HL-60 (cell line): ENCODE results near the gene TTYH3.

Source experiments
- DNase-seq, 2 experiments: peaks; one replicate each; pipeline ENCODE4 v3.0.0-alpha.2; 2010 to 2020; ENCODE audit warnings: low read depth in 1 of 2, low spot score in 1 of 2
- H3K27ac ChIP-seq: fragments of 250-450 bp; sonication (Bioruptor Pico); replicated peaks from 2 replicates; pipeline ENCODE4 v1.5.1; 2020; ENCODE audit warnings: mild to moderate bottlenecking, moderate library complexity
- H3K27me3 ChIP-seq: fragments of 250-450 bp; sonication (Bioruptor Pico); 2 replicates; pipeline ENCODE4 v1.5.1; 2021; ENCODE audit warnings: mild to moderate bottlenecking, moderate library complexity; ENCODE audit not compliant: insufficient read depth, poor library complexity, severe bottlenecking
- H3K4me3 ChIP-seq: replicated peaks from 2 replicates; pipeline ENCODE4 v1.5.1; 2011; ENCODE audit warnings: mild to moderate bottlenecking, control low read depth, low read length; ENCODE audit not compliant: insufficient read depth
- GABPA ChIP-seq: IDR thresholded peaks from 2 replicates; pipeline ENCODE4 v1.6.1; 2012; ENCODE audit warnings: low read depth
- POLR2AphosphoS5 ChIP-seq: IDR thresholded peaks from 2 replicates; pipeline ENCODE4 v1.6.1; 2012; ENCODE audit warnings: low read depth
- SPI1 ChIP-seq: IDR thresholded peaks from 2 replicates; pipeline ENCODE4 v1.6.1; 2012; ENCODE audit warnings: low read depth, mild to moderate bottlenecking, borderline replicate concordance
- TF ChIP-seq, protein P1 (sequence below): IDR thresholded peaks from 2 replicates; pipeline ENCODE4 v1.6.1; 2012; ENCODE audit warnings: low read depth; ENCODE audit not compliant: insufficient replicate concordance
- TF ChIP-seq, protein P2 (sequence below): IDR thresholded peaks from one replicate; pipeline ENCODE4 v1.5.1; 2011; ENCODE audit warnings: low read length, control low read depth, inconsistent platforms; ENCODE audit not compliant: insufficient read depth

The TTYH3 gene

DNA sequence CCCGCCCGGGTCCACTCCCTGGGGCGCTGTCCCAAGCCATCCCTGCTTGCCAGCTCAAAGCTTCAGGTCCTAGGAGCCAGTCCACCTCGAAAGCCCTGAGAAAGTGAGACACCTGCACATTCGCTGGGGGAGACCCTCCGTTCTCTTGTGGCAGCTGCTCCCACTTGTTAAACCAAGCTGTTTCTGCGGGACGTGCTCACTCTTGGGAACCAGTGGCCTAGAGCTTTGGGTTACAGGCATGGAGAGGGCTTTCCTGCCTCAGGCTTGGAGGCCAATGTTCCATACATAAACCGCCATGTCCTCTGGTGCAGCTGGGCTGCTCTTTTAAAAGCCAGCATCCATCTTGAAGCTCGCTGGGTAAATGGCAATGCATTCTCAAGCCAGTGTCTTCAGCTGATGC lies 19.9 kb upstream of the TTYH3 start:
- H3K4me3 ChIP-seq: no peak overlapping the region
- TF ChIP-seq POLR2AphosphoS5: no peak
- TF ChIP-seq, protein P1, sequence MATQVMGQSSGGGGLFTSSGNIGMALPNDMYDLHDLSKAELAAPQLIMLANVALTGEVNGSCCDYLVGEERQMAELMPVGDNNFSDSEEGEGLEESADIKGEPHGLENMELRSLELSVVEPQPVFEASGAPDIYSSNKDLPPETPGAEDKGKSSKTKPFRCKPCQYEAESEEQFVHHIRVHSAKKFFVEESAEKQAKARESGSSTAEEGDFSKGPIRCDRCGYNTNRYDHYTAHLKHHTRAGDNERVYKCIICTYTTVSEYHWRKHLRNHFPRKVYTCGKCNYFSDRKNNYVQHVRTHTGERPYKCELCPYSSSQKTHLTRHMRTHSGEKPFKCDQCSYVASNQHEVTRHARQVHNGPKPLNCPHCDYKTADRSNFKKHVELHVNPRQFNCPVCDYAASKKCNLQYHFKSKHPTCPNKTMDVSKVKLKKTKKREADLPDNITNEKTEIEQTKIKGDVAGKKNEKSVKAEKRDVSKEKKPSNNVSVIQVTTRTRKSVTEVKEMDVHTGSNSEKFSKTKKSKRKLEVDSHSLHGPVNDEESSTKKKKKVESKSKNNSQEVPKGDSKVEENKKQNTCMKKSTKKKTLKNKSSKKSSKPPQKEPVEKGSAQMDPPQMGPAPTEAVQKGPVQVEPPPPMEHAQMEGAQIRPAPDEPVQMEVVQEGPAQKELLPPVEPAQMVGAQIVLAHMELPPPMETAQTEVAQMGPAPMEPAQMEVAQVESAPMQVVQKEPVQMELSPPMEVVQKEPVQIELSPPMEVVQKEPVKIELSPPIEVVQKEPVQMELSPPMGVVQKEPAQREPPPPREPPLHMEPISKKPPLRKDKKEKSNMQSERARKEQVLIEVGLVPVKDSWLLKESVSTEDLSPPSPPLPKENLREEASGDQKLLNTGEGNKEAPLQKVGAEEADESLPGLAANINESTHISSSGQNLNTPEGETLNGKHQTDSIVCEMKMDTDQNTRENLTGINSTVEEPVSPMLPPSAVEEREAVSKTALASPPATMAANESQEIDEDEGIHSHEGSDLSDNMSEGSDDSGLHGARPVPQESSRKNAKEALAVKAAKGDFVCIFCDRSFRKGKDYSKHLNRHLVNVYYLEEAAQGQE: no peak
- TF ChIP-seq, protein P2, sequence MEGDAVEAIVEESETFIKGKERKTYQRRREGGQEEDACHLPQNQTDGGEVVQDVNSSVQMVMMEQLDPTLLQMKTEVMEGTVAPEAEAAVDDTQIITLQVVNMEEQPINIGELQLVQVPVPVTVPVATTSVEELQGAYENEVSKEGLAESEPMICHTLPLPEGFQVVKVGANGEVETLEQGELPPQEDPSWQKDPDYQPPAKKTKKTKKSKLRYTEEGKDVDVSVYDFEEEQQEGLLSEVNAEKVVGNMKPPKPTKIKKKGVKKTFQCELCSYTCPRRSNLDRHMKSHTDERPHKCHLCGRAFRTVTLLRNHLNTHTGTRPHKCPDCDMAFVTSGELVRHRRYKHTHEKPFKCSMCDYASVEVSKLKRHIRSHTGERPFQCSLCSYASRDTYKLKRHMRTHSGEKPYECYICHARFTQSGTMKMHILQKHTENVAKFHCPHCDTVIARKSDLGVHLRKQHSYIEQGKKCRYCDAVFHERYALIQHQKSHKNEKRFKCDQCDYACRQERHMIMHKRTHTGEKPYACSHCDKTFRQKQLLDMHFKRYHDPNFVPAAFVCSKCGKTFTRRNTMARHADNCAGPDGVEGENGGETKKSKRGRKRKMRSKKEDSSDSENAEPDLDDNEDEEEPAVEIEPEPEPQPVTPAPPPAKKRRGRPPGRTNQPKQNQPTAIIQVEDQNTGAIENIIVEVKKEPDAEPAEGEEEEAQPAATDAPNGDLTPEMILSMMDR: no peak
- no peak for TF ChIP-seq GABPA
- no peak for TF ChIP-seq SPI1
- no peaks in the 10 kb centered on the region for H3K27me3 ChIP-seq
- no peak for DNase-seq
- H3K27ac ChIP-seq: no peak overlapping the region

DNA sequence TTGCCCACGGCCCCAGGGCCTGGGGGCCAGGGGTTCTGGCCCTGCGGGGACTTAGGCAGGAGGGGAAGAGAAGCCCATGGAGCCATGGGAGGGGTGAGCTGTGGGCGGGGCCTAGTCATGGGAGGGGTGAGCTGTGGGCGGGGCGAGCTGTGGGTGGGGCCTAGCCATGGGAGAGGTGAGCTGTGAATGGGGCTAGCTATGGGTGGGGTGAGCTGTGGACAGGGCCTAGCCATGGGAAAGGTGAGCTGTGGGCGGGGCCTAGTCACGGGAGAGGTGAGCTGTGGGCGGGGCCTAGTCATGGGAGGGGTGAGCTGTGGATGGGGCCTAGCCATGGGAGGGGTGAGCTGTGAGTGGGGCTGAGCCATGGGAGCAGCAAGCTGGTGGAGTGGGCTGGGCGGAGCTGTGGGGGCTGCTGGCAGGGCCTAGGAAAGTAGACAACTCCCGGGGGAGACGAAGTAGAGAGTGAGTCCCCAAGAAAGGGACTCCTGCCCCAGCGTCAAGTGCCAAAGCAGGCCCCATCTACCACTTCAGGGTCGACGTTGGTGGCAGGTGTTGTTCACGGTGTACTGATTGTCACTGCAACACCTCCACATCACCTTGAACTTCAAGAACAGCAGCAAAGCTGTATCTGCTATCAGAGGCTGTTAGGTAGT lies 19.2 kb upstream of the TTYH3 start:
- TF ChIP-seq, protein P2: no peak
- TF ChIP-seq POLR2AphosphoS5: no peak
- TF ChIP-seq GABPA: no peak
- TF ChIP-seq SPI1: no peak
- TF ChIP-seq, protein P1: no peak
- no peak overlapping the region for H3K4me3 ChIP-seq
- H3K27ac ChIP-seq: no peak overlapping the region
- H3K27me3 ChIP-seq: no peaks in the 10 kb centered on the region
- DNase-seq: no peak

DNA sequence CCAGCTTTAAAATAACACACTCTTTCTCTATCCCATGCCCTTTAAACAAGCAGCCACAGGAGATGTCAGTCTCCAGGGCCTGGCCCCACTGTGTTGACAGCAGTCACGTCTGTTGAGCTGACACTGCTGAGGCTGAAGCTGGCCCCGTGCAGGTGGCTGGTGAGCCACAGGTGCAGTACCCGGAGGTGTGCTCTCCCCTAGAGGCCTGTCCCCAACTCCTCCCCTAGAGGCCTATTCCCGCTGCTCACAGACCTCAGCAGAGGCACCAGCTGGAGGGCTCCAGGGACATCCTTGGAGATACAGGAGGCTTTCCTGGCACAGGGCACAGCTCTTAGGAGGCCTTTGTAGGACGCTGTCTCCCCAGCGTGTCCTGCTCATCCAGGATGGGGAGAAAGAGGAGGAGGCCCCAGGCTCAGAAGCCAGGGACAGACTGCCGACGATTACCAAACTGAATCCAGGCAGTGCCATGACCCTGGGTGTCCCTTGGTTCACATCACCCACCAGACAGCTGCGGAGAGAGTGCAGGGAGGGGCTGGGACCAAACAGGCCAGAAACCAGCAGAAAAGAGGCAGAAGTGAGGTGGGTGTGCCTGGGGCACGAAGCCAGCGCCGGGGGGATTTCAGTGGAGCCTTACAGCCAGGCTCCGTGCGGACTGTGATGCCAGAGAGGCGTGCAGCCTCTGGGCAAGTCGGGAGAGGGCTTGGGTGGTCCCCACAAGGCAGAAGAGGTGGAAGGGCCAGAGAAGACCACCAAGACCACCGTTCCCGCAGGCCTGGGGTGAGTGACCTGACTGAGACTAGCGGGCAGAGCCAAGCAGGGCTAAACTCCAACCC lies 18.5 kb upstream of the TTYH3 start:
- Histone ChIP-seq H3K27me3 (no peaks in the 10 kb centered on the region), H3K4me3 (no peak overlapping the region), H3K27ac (no peak overlapping the region)
- DNase-seq: no peak
- TF ChIP-seq GABPA: no peak
- no peak for TF ChIP-seq POLR2AphosphoS5
- TF ChIP-seq, protein P1: no peak
- TF ChIP-seq, protein P2: no peak
- TF ChIP-seq SPI1: no peak
